IMR-90 (cell line): ENCODE measurements around the gene FAM174C. TPM values are rescaled to one million over a fixed set of nuclear protein-coding genes. Genes with fewer than 3 reads are reported as not detected.
A peak's percentile ranks its signal among the peaks of the same experiment; 100 is the strongest.

Experiments
- ATAC-seq: fragments of 200-7000 bp; cut with Tn5 transposase; 2 replicates; pipeline ENCODE4 v1.9.1; 2020; ENCODE audit warnings: low read depth, mild to moderate bottlenecking, moderate library complexity
- BruUV-seq: library from RNA; stranded (reverse); fragments of 400-500 nt; replicated peaks from 2 replicates; lab custom pipeline; 2021; lab: Mats Ljungman, UMichigan
- CTCF ChIA-PET: fragments of 300-600 bp; formaldehyde crosslinking; extraction: SDS; loops from one replicate; lab custom pipeline; 2021; ENCODE audit warnings: antibody characterized with exemption; lab: Yijun Ruan, JAX
- POLR2A ChIA-PET: fragments of 300-600 bp; sonication (Branson Sonifier 250); formaldehyde crosslinking; loops from one replicate; lab custom pipeline; 2022; ENCODE audit warnings: antibody characterized with exemption; ENCODE audit not compliant: unreplicated experiment; lab: Charles Lee
- DNase-seq: peaks from one replicate; pipeline ENCODE4 v3.0.0; 2013
- H2AFZ ChIP-seq: replicated peaks from 2 replicates; pipeline ENCODE3; 2013; ENCODE audit warnings: low read length, mild to moderate bottlenecking; ENCODE audit not compliant: poor library complexity
- H2AK5ac ChIP-seq: 2 replicates; pipeline ENCODE4 v1.6.1; 2013; ENCODE audit warnings: low read depth, low read length, inconsistent platforms
- H2AK9ac ChIP-seq: replicated peaks from 2 replicates; pipeline ENCODE3; 2013; ENCODE audit warnings: mild to moderate bottlenecking, low read depth, low read length, moderate library complexity; ENCODE audit not compliant: poor library complexity
- H2BK120ac ChIP-seq: 2 replicates; pipeline ENCODE4 v1.6.1; 2013; ENCODE audit warnings: low read depth, low read length, inconsistent platforms
- H2BK15ac ChIP-seq: 3 replicates; pipeline ENCODE4 v1.6.1; 2013; ENCODE audit warnings: low read depth, low read length, inconsistent platforms
- H2BK20ac ChIP-seq: 2 replicates; pipeline ENCODE4 v1.6.1; 2013; ENCODE audit warnings: low read depth, mild to moderate bottlenecking, inconsistent platforms, low read length, moderate library complexity
- H2BK5ac ChIP-seq: 2 replicates; pipeline ENCODE4 v1.6.1; 2013; ENCODE audit warnings: mild to moderate bottlenecking, low read depth, low read length, inconsistent platforms; ENCODE audit not compliant: poor library complexity, severe bottlenecking
- H3K14ac ChIP-seq: replicated peaks from 2 replicates; pipeline ENCODE4 v1.6.1; 2013; ENCODE audit warnings: low read depth, low read length, inconsistent platforms
- H3K18ac ChIP-seq: 2 replicates; pipeline ENCODE4 v1.6.1; 2013; ENCODE audit warnings: low read depth, low read length, control low read depth
- H3K23ac ChIP-seq: 2 replicates; pipeline ENCODE4 v1.6.1; 2013; ENCODE audit warnings: low read depth, low read length, inconsistent platforms
- H3K27ac ChIP-seq: 2 replicates; pipeline ENCODE4 v1.5.1; 2013; ENCODE audit warnings: mild to moderate bottlenecking, control low read depth, low read length; ENCODE audit not compliant: insufficient read depth
- H3K27me3 ChIP-seq: 2 replicates; pipeline ENCODE4 v1.6.1; 2013; ENCODE audit warnings: low read length; ENCODE audit not compliant: control insufficient read depth, insufficient read depth
- H3K36me3 ChIP-seq: 2 replicates; pipeline ENCODE4 v1.6.1; 2013; ENCODE audit warnings: low read length, mixed read lengths; ENCODE audit not compliant: control insufficient read depth, insufficient read depth
- H3K4ac ChIP-seq: 2 replicates; pipeline ENCODE4 v1.6.1; 2013; ENCODE audit warnings: low read depth, low read length, inconsistent platforms
- H3K4me1 ChIP-seq: 2 replicates; pipeline ENCODE4 v1.6.1; 2013; ENCODE audit warnings: low read length, mixed read lengths; ENCODE audit not compliant: control insufficient read depth, insufficient read depth
- H3K4me2 ChIP-seq: 2 replicates; pipeline ENCODE4 v1.6.1; 2013; ENCODE audit warnings: low read depth, mild to moderate bottlenecking, control low read depth, low read length, moderate library complexity
- H3K4me3 ChIP-seq: 2 replicates; pipeline ENCODE4 v1.5.1; 2013; ENCODE audit warnings: low read depth, mild to moderate bottlenecking, control low read depth, low read length, moderate library complexity; ENCODE audit not compliant: insufficient read depth
- H3K56ac ChIP-seq: 2 replicates; pipeline ENCODE4 v1.6.1; 2013; ENCODE audit warnings: low read length, inconsistent platforms; ENCODE audit not compliant: insufficient read depth; ENCODE audit errors: extremely low read depth
- H3K79me1 ChIP-seq, 2 experiments: 2 replicates each; pipeline ENCODE4 v1.6.1; 2013; ENCODE audit warnings: low read length in 2 of 2, inconsistent platforms in 1 of 2, low read depth in 1 of 2
- H3K9ac ChIP-seq: 2 replicates; pipeline ENCODE4 v1.6.1; 2013; ENCODE audit warnings: low read depth, low read length, control low read depth
- H3K9me1 ChIP-seq: 2 replicates; pipeline ENCODE4 v1.6.1; 2013; ENCODE audit warnings: low read length, inconsistent platforms; ENCODE audit not compliant: insufficient read depth
- H3K9me3 ChIP-seq: 2 replicates; pipeline ENCODE4 v1.6.1; 2013; ENCODE audit warnings: low read length; ENCODE audit not compliant: control insufficient read depth, insufficient read depth
- H4K20me1 ChIP-seq: 2 replicates; pipeline ENCODE4 v1.6.1; 2013; ENCODE audit warnings: low read length, inconsistent platforms; ENCODE audit not compliant: insufficient read depth
- H4K5ac ChIP-seq: 2 replicates; pipeline ENCODE4 v1.6.1; 2013; ENCODE audit warnings: mild to moderate bottlenecking, low read depth, low read length, control low read depth
- H4K8ac ChIP-seq, 2 experiments: 2 replicates each; pipeline ENCODE4 v1.6.1; 2013; ENCODE audit warnings: low read depth in 2 of 2, low read length in 2 of 2, control low read depth in 1 of 2, inconsistent platforms in 1 of 2
- H4K91ac ChIP-seq: 2 replicates; pipeline ENCODE4 v1.6.1; 2013; ENCODE audit warnings: low read depth, low read length, inconsistent platforms; ENCODE audit not compliant: insufficient read depth
- BHLHE40 ChIP-seq: fragments of 150-350 bp; IDR thresholded peaks from 2 replicates; pipeline ENCODE4 v1.6.1; 2016; ENCODE audit warnings: mild to moderate bottlenecking, low read depth, low read length
- CEBPB ChIP-seq: IDR thresholded peaks from 2 replicates; pipeline ENCODE4 v1.6.1; 2012; ENCODE audit warnings: low read depth, low read length, improper control_type of control experiment
- FOS ChIP-seq: fragments of 150-350 bp; IDR thresholded peaks from 2 replicates; pipeline ENCODE4 v1.6.1; 2016; ENCODE audit warnings: low read depth, low read length
- MAFK ChIP-seq: IDR thresholded peaks from 2 replicates; pipeline ENCODE4 v1.6.1; 2012; ENCODE audit warnings: low read depth, low read length, improper control_type of control experiment
- MAZ ChIP-seq: IDR thresholded peaks from 2 replicates; pipeline ENCODE4 v1.6.1; 2012; ENCODE audit warnings: low read depth, mild to moderate bottlenecking, low read length, improper control_type of control experiment, moderate library complexity, borderline replicate concordance
- MXI1 ChIP-seq: IDR thresholded peaks from 2 replicates; pipeline ENCODE4 v1.6.1; 2012; ENCODE audit warnings: low read depth, mild to moderate bottlenecking, low read length, moderate library complexity, borderline replicate concordance
- NFE2L2 ChIP-seq: fragments of 150-350 bp; IDR thresholded peaks from 2 replicates; pipeline ENCODE4 v1.6.1; 2016; ENCODE audit warnings: low read depth, mild to moderate bottlenecking, low read length
- POLR2A ChIP-seq: IDR thresholded peaks from 2 replicates; pipeline ENCODE4 v1.6.1; 2012; ENCODE audit warnings: mild to moderate bottlenecking, low read depth, low read length
- RAD21 ChIP-seq: IDR thresholded peaks from 2 replicates; pipeline ENCODE4 v1.6.1; 2012; ENCODE audit warnings: low read length, improper control_type of control experiment
- RCOR1 ChIP-seq: IDR thresholded peaks from 2 replicates; pipeline ENCODE4 v1.6.1; 2012; ENCODE audit warnings: mild to moderate bottlenecking, low read length, improper control_type of control experiment; ENCODE audit not compliant: insufficient replicate concordance
- SMC3 ChIP-seq: fragments of 150-350 bp; IDR thresholded peaks from 2 replicates; pipeline ENCODE4 v1.6.1; 2016; ENCODE audit warnings: low read depth, mild to moderate bottlenecking, antibody characterized with exemption, low read length, moderate library complexity
- USF2 ChIP-seq: fragments of 150-350 bp; IDR thresholded peaks from 2 replicates; pipeline ENCODE4 v1.6.1; 2017; ENCODE audit warnings: mild to moderate bottlenecking, antibody characterized with exemption, low read length, low read depth
- WGBS, 2 experiments: methylation state at CpG; one replicate each; pipeline versions ENCODE4 v1.1.5 to v1.1.7; 2013; ENCODE audit warnings: missing lambda C conversion rate in 2 of 2; ENCODE audit not compliant: insufficient read length in 1 of 2; ENCODE audit errors: extremely low coverage in 2 of 2; 5-methylcytosine and 5-hydroxymethylcytosine counted together
- dilution Hi-C: fragments of 300-500 bp; cut with HindIII; formaldehyde crosslinking; loops from one replicate; pipeline ENCODE4 v1.14.3; 2018; ENCODE audit warnings: low sequenced_read_pairs; ENCODE audit not compliant: unreplicated experiment
- in situ Hi-C: fragments of 300-500 bp; cut with MboI; formaldehyde crosslinking; loops from 3 replicates; pipeline ENCODE4 v1.14.3; 2019; ENCODE audit warnings: low sequenced_read_pairs, inconsistent platforms, mixed read lengths
- intact Hi-C: fragments of 100-400 bp; cut with micrococcal nuclease; formaldehyde crosslinking; loops from 2 replicates; pipeline ENCODE4 v1.10.0; 2022
- polyA plus RNA-seq, 3 experiments: library from polyadenylated mRNA; depleted of rRNA; stranded (reverse); fragments of >200 nt; gene quantifications; 2 replicates each; pipeline ENCODE4 v1.2.3, GENCODE V29; 2012; ENCODE audit warnings: low replicate concordance in 1 of 3
- total RNA-seq: library from RNA; depleted of rRNA; stranded (reverse); fragments of >200 nt; gene quantifications from 2 replicates; pipeline ENCODE4 v1.2.3, GENCODE V29; 2012
- TF ChIP-seq, protein P1 (sequence below): conservative IDR thresholded peaks from 2 replicates; pipeline ENCODE4 v1.5.1; 2012; ENCODE audit warnings: mild to moderate bottlenecking, low read depth, low read length, improper control_type of control experiment

Gene FAM174C
- total and polyA plus RNA-seq, 2 of the 4 experiments (the other 2 are of a cell fraction), result 7.5 to 61.8 TPM

GRCh38 chr19:1278713-1279660, 3.7 kb downstream of the FAM174C start:
- no peak overlapping the region for H2AK5ac ChIP-seq
- H4K20me1 ChIP-seq, result peaks cover 30% of the 10 kb centered on the region
- H3K9ac ChIP-seq, result no peak overlapping the region
- no peak for ATAC-seq
- H3K9me3 ChIP-seq, result no peaks in the 10 kb centered on the region
- CTCF ChIA-PET, result interaction anchor here (0.6 to 1.7 kb wide), 6 partner anchors 9 to 96 kb away, joined by 3 to 8 read pairs (median 3); partner anchors contain the start of gene CIRBP
- H2BK120ac ChIP-seq, result no peak overlapping the region
- dilution Hi-C loops (no loop called here), in situ Hi-C loops (no loop called here), intact Hi-C loops (loop anchor here (1.0 to 5.0 kb wide), 4 partner anchors 83 to 128 kb away; partner anchors contain the start of genes DAZAP1 and NDUFS7)
- H2AFZ ChIP-seq, result no peak overlapping the region
- no peak overlapping the region for H3K23ac ChIP-seq
- POLR2A ChIA-PET, result no interaction called here
- no peaks in the 10 kb centered on the region for H3K9me1 ChIP-seq
- H4K5ac ChIP-seq, result no peak overlapping the region
- no peak overlapping the region for H4K91ac ChIP-seq
- H3K18ac ChIP-seq, result no peak overlapping the region
- H3K27ac ChIP-seq, result no peak overlapping the region
- no peak overlapping the region for H3K4me2 ChIP-seq
- H3K4ac ChIP-seq, result no peak overlapping the region
- H3K14ac ChIP-seq, result no peak overlapping the region
- peaks cover 13% of the 10 kb centered on the region for H3K4me1 ChIP-seq
- H3K56ac ChIP-seq, result no peak overlapping the region
- no peak overlapping the region for H4K8ac ChIP-seq
- H2BK5ac ChIP-seq, result no peak overlapping the region
- peaks cover 20% of the 10 kb centered on the region for H3K36me3 ChIP-seq
- no peak overlapping the region for H2BK20ac ChIP-seq
- no peak overlapping the region for H2BK15ac ChIP-seq
- peak overlapping the region; percentile 80 for H2AK9ac ChIP-seq
- H3K27me3 ChIP-seq, result peaks cover 6% of the 10 kb centered on the region; the same call in 1 of the 2 replicates
- BruUV-seq, result no TSS peak
- no peak for DNase-seq
- H3K4me3 ChIP-seq, result no peak overlapping the region
- H3K79me1 ChIP-seq, result peaks cover 12 to 33% of the 10 kb centered on the region in 2 experiments; a peak in 3 of 4 replicates
- WGBS, 2 experiments, result 96% methylated on average over 11 of the region's 25 CpGs; no CpG with 5 or more reads in 1 of the 2 experiments
- no peak for TF ChIP-seq MXI1
- no peak for TF ChIP-seq NFE2L2
- TF ChIP-seq BHLHE40, result no peak
- TF ChIP-seq POLR2A, result no peak
- TF ChIP-seq RCOR1, result no peak
- no peak for TF ChIP-seq MAFK
- no peak for TF ChIP-seq SMC3
- no peak for TF ChIP-seq MAZ
- TF ChIP-seq RAD21, result no peak
- TF ChIP-seq FOS, result no peak
- no peak for TF ChIP-seq CEBPB
- TF ChIP-seq, protein P1, sequence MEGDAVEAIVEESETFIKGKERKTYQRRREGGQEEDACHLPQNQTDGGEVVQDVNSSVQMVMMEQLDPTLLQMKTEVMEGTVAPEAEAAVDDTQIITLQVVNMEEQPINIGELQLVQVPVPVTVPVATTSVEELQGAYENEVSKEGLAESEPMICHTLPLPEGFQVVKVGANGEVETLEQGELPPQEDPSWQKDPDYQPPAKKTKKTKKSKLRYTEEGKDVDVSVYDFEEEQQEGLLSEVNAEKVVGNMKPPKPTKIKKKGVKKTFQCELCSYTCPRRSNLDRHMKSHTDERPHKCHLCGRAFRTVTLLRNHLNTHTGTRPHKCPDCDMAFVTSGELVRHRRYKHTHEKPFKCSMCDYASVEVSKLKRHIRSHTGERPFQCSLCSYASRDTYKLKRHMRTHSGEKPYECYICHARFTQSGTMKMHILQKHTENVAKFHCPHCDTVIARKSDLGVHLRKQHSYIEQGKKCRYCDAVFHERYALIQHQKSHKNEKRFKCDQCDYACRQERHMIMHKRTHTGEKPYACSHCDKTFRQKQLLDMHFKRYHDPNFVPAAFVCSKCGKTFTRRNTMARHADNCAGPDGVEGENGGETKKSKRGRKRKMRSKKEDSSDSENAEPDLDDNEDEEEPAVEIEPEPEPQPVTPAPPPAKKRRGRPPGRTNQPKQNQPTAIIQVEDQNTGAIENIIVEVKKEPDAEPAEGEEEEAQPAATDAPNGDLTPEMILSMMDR, result no peak
- no peak for TF ChIP-seq USF2
